ENCODE results near the gene IDUA. TPM values are rescaled to one million over a fixed set of nuclear protein-coding genes. Genes with fewer than 3 reads are reported as not detected.
A peak's percentile ranks its signal among the peaks of the same experiment; 100 is the strongest.

The IDUA gene
- total RNA-seq, 2 donors from 2014 or later, result 22.4 to 25.6 TPM

DNA sequence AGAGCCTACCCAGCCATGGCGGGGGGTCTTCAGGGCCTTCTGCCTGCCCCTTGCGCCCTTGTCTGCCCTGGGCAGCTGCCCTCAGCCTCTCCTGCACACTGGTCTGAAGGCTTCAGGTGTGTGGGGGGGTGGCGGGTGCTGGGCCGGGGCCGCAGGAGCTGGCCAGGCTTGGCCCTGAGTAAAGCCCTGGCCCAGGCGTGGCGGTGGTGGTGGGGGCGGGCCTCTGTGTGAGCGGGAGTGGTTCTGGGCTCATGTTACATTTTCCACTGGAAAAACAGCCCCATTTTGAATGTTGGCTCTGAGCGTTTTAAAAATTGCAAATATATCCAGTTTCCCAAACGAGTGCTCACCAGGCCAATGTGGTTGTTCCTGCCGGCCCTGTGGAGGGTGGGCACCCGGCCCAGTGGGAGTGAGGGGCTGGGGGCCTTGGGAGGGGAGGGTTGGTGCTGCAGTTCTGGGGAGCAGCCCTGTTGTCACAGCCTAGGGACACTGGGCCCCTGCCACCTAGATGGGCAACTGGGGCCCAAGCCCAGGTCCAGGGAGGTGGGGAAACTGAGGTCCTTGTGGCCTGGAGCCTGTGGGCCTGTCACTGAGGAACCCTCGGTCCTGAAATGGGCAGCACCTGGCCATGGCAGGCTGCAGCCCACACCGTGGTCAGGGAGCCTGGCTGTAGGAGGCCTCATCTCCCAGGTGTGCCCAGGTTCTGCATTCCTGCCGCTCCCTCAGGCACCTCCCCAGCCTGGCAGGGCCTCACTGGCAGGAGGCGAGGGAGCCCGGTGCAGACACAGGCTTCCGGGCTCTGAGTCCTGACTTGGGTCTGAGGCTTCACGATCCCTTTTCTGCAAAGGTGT, 52.9 kb downstream of the IDUA start:
- Histone ChIP-seq H3K27me3 (ENCODE audit: control insufficient read depth, insufficient read depth, low read length, poor library complexity, severe bottlenecking) (peaks cover 17% of the 10 kb centered on the region), H3K4me3 (ENCODE audit: low read length) (no peak overlapping the region), H3K9ac (ENCODE audit: extremely low read depth, low read length, poor library complexity, severe bottlenecking) (no peak overlapping the region), H3K9me3 (ENCODE audit: control insufficient read depth, low read length) (no peaks in the 10 kb centered on the region), H3K27ac (ENCODE audit: low read depth, low read length) (no peak overlapping the region), H3K4me1 (ENCODE audit: control insufficient read depth, insufficient read depth, low read length) (no peaks in the 10 kb centered on the region), H3K36me3 (ENCODE audit: control insufficient read depth, insufficient read depth, low read length) (no peaks in the 10 kb centered on the region)
- TF ChIP-seq, protein P1, sequence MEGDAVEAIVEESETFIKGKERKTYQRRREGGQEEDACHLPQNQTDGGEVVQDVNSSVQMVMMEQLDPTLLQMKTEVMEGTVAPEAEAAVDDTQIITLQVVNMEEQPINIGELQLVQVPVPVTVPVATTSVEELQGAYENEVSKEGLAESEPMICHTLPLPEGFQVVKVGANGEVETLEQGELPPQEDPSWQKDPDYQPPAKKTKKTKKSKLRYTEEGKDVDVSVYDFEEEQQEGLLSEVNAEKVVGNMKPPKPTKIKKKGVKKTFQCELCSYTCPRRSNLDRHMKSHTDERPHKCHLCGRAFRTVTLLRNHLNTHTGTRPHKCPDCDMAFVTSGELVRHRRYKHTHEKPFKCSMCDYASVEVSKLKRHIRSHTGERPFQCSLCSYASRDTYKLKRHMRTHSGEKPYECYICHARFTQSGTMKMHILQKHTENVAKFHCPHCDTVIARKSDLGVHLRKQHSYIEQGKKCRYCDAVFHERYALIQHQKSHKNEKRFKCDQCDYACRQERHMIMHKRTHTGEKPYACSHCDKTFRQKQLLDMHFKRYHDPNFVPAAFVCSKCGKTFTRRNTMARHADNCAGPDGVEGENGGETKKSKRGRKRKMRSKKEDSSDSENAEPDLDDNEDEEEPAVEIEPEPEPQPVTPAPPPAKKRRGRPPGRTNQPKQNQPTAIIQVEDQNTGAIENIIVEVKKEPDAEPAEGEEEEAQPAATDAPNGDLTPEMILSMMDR (conservative IDR thresholded peaks at IDR 0.05), result no peak
- no peaks in the 10 kb centered on the region for H3K9me3 Mint-ChIP-seq
- DNase-seq, result peak; percentile 87
- WGBS, 2 experiments (ENCODE audit: insufficient coverage in 1 of 2, insufficient read length in 1 of 2), result 83 to 86% methylated on average over 9 to 20 of the region's 20 CpGs
- H3K4me3 Mint-ChIP-seq, result no peak overlapping the region
- H3K27ac Mint-ChIP-seq, result peak overlapping the region; percentile 55
- H3K36me3 Mint-ChIP-seq (ENCODE audit: low read depth), result no peaks in the 10 kb centered on the region
- peaks cover 13% of the 10 kb centered on the region for H3K27me3 Mint-ChIP-seq (ENCODE audit: insufficient read depth)
- no peaks in the 10 kb centered on the region for H3K4me1 Mint-ChIP-seq

DNA sequence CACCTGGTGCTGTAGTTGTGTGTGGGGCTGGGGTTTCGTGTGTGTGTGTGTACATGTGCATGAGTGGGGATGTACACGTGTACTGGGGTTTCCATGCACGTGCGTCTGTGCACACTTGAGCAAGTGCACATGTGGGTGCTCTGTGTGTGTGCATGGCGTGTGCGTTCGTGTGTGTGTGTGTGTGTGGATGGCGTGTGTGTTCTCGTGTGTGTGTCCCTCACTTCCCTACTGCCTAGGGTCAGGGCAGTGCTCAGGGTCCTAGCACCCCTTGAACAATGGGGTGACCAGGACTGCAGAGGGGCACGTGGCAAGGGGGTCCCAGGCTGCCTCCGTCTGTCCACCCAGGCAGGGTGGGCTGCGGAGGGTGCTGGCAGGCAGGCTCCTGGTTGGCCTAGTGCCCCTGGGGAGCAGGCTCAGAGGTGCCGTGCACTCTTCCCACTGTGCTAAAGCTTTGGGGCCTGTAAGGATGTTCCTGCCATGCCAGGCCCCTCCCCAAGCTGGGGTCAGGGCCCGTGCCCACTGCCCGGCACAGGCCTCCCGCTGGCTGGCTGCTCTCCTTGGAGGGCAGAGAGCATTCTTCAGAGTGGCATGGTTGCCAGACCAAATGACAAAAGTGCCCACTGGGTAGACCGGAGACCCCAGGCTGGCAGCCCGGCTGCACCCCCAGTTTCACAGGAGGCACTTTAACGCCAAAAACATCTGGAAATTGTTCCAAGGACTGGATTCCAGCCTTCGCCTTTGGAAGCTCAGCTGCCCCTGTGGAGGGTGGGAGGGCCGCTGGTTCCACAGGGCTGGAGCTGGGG, 53.7 kb downstream of the IDUA start:
- Histone ChIP-seq H3K9me3 (ENCODE audit: control insufficient read depth, low read length) (no peaks in the 10 kb centered on the region), H3K4me1 (ENCODE audit: control insufficient read depth, insufficient read depth, low read length) (no peaks in the 10 kb centered on the region), H3K36me3 (ENCODE audit: control insufficient read depth, insufficient read depth, low read length) (no peaks in the 10 kb centered on the region), H3K9ac (ENCODE audit: extremely low read depth, low read length, poor library complexity, severe bottlenecking) (no peak overlapping the region), H3K27me3 (ENCODE audit: control insufficient read depth, insufficient read depth, low read length, poor library complexity, severe bottlenecking) (peaks cover 25% of the 10 kb centered on the region), H3K27ac (ENCODE audit: low read depth, low read length) (no peak overlapping the region), H3K4me3 (ENCODE audit: low read length) (no peak overlapping the region)
- no peak for DNase-seq
- Mint-ChIP-seq H3K9me3 (no peaks in the 10 kb centered on the region), H3K4me1 (no peaks in the 10 kb centered on the region), H3K36me3 (ENCODE audit: low read depth) (no peaks in the 10 kb centered on the region), H3K27ac (peak overlapping the region; percentile 55), H3K27me3 (ENCODE audit: insufficient read depth) (peaks cover 22% of the 10 kb centered on the region), H3K4me3 (no peak overlapping the region)
- TF ChIP-seq, protein P1 (conservative IDR thresholded peaks at IDR 0.05), result no peak
- 92 to 97% methylated on average over 11 to 21 of the region's 21 CpGs for WGBS, 2 experiments (ENCODE audit: insufficient coverage in 1 of 2, insufficient read length in 1 of 2)

DNA sequence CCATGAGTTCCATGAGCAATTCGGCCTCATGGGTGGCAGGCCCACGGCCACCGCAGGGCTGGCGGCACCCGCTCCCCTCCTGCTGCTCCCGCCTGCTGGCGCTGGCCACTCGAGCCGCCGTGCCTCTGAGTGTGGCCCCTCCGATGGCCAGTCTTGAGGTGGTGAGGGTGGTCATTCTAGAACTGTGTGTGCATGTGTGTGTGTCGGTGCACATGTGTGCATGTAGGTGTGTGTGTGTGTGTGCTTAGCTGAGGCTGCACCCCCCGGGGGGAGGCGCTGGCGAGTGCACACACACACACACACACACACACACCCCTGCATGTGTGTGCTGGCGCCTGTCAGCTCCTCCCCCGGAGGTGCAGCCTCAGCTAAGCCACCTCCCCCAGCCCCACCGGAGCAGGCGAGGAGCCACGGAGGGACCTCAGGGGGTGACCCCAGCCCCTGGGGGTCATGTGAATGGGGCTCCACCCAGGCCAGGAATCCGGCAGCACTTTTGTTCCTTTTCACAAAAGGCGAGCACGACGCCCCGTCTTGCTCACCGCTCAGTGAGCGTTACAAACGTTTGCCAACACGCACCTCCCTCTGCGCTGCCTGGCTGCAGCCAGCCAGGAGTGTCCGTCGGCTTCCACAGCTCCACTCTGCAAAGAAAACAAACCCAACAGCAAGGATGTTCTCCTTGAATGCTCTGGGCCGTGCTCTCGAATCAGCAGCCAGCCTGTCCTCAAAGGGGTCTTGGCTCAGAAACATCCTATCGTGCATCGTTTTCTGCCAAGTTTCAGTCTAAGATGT, 54.5 kb downstream of the IDUA start:
- DNase-seq, result peak; percentile 65
- no peak overlapping the region for H3K4me3 Mint-ChIP-seq
- no peak overlapping the region for H3K27ac Mint-ChIP-seq
- no peak overlapping the region for H3K27ac ChIP-seq (ENCODE audit: low read depth, low read length)
- no peaks in the 10 kb centered on the region for H3K4me1 Mint-ChIP-seq
- H3K9ac ChIP-seq (ENCODE audit: extremely low read depth, low read length, poor library complexity, severe bottlenecking), result no peak overlapping the region
- peaks cover 29% of the 10 kb centered on the region for H3K27me3 ChIP-seq (ENCODE audit: control insufficient read depth, insufficient read depth, low read length, poor library complexity, severe bottlenecking)
- H3K9me3 Mint-ChIP-seq, result no peaks in the 10 kb centered on the region
- H3K4me3 ChIP-seq (ENCODE audit: low read length), result no peak overlapping the region
- H3K4me1 ChIP-seq (ENCODE audit: control insufficient read depth, insufficient read depth, low read length), result no peaks in the 10 kb centered on the region
- no peaks in the 10 kb centered on the region for H3K9me3 ChIP-seq (ENCODE audit: control insufficient read depth, low read length)
- WGBS, 2 experiments (ENCODE audit: insufficient coverage in 1 of 2, insufficient read length in 1 of 2), result 62 to 77% methylated on average over 15 to 33 of the region's 36 CpGs
- H3K27me3 Mint-ChIP-seq (ENCODE audit: insufficient read depth), result peaks cover 23% of the 10 kb centered on the region
- TF ChIP-seq, protein P1 (conservative IDR thresholded peaks at IDR 0.05), result no peak
- no peaks in the 10 kb centered on the region for H3K36me3 ChIP-seq (ENCODE audit: control insufficient read depth, insufficient read depth, low read length)
- no peaks in the 10 kb centered on the region for H3K36me3 Mint-ChIP-seq (ENCODE audit: low read depth)
